Hematopoietic multipotent progenitor cell (in vitro differentiated cells): ENCODE measurements around the gene NFKBIA. TPM values are rescaled to one million over a fixed set of nuclear protein-coding genes. Genes with fewer than 3 reads are reported as not detected.
"Not testable (repeated sequence)": the region's sequence is repeated elsewhere in the genome, so short reads cannot be mapped to it uniquely, and the experiment has no call there.

Experiments used
- DNase-seq, 3 donors: peaks; one replicate each; pipeline ENCODE4 v3.0.0-alpha.2; 2011 to 2015; ENCODE audit warnings: low read depth in 2 of 3, low spot score in 2 of 3
- total RNA-seq: library from RNA; depleted of rRNA; stranded (reverse); fragments of >200 nt; gene quantifications from one replicate; pipeline ENCODE4 v1.2.3, GENCODE V29; 2012

NFKBIA gene
- total RNA-seq, 1 donor = 866 TPM

- no peak for DNase-seq
Observed at GRCh38 chr14:35392103-35392502, 12.4 kb downstream of the NFKBIA start.

GRCh38 chr14:35391388-35391710 is 13.2 kb downstream of the NFKBIA start:
- DNase-seq = no peak

GRCh38 chr14:35390577-35391387 is 13.8 kb downstream of the NFKBIA start:
- no peak for DNase-seq

DNA sequence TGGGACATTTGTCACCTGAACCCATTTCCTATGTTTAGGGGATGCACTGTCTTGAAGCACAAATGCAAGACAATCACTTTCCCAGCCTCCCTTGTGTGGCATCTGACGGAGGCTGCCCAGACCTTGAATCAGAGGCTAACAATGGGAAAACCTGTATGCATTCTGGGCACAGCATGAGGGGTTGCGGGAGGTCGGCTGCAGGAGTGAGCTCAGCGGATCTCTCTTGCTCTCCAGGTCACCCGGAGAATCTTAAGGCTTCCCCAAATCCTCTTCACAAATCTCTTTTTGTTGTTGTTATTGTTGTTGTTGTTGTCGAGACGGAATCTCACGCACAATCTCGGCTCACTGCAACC is 15.3 kb downstream of the NFKBIA start:
- DNase-seq = no peak

GRCh38 chr14:35388656-35389314 is 15.8 kb downstream of the NFKBIA start:
- DNase-seq = no peak

DNA sequence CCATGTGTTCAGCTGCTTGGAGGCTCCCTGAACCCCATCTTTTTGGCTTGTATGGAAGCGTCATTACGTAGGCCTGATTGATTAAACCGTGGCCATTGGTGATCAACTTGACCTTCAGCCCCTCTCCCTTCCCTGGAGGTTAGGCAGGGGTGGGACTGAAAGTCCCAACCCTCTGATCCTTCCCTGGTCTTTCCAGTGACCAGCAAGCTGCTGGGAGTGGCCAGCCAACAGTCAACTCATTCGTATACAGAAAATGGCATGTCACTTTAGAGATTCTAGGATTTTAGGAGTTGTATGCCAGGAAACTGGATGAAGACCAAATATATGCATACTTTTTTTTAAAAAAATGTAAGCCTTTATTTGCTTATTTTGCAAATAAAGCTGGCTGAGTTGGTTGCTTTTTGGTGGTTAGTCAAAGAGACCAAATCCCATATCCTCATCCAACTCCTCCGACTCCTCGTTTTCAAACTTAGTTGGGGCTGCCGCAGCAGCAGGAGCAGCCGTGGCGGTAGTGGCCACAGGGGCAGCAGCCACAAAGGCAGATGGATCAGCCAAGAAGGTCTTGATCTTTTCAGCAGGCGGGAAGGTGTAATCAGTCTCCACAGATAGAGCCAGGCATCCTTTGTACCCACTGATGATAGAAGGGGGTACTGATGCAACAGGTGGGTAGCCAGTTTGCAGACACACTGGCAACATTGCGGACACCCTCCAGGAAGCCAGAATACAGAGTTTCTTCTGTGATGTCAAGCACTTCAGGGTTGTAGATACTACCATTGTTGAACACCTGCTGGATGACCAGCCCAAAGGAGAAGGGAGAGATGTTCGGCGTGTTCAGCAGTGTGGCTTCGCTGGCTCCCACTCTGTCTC is 16.6 kb downstream of the NFKBIA start:
- no peak for DNase-seq

GRCh38 chr14:35387219-35387618 is 17.3 kb downstream of the NFKBIA start:
- no peak for DNase-seq

DNA sequence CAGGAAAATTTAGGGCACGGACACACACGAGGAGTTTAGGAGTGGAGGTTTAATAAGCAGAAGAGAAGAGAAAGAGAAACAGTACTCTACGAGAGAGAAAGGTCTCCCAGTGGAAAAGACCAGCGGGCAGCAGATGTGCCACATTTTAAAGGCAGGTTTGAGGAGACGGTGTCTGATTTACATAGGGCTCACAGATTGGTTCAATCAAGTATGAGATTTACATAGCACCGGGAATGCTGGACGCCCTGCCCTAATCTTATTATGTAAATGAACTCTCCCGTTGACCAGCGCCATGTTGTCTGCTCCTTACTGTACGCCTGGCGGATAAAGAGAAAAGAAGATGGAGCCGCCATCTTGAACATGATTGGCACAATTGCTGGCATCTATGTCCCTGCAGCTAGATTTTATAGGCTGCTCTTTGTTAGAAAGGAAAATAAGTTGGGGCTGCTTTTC is 17.9 kb downstream of the NFKBIA start:
- no peak for DNase-seq

DNA sequence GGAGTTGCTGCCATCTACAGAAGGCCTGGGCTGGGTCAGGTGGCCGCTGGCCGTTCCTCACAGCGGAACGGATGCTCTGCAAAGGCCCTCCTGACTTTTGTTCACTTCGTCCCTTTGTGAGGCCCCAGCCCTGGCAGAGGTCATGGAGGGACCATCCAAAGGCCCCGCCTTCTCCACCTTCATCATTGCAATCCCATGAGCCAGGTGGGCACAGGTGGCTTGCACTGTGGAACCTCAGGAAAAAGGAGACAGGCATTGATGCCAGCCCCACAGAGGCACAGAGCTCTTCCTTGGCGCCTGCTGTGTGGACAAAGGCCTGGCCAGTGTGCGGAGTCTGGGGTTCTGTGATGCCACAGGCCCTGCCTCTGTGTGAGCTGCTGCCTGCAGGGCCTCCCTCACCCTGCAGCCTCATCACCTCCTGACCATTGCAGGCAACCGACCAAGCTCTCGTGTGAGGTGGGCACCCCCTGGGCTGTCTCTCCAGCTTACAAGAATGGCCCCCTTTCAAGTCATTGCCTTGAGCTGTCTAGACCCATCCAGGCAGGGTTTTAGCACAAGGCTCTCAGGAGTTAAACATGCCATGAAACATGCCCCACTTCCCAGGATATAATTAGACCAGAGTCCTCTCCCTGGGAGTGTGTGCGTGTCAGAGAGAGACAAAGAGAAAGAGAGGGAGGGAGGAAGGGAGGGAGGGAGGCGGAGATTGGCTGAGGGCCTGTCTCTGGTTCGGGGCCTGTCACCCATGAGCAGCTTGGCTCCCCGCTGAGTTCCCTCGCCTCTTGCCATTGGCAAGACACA is 19.3 kb downstream of the NFKBIA start:
- DNase-seq = no peak

DNA sequence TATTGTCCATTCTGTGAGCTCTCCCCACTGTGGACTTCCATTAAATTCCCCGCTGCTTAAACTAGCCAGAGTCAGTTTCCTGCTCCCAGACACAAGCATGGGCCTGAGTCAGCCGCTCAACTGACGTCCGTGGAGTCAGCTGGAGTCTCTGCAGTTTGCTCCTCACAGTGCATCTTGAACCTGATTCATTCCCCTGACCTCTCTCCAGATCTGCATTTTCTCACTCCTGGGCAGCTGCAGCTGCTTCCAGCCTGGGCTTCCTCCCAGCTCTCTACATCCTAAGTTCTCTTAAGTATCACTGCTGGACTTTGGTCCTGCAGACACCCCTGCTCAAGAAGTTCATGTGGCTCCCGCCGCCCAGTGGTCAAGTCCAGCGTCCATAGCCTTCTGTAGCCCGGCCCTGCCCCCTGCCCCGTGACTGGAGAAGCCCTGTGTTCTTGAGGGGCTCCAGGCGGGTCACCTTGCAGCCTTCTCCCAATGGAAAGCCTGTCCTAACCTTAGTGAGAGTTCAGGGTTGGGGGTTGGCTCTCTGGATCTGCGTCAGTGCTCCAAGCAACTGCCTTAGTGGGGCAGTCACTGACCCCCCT is 20.0 kb downstream of the NFKBIA start:
- DNase-seq = no peak

DNA sequence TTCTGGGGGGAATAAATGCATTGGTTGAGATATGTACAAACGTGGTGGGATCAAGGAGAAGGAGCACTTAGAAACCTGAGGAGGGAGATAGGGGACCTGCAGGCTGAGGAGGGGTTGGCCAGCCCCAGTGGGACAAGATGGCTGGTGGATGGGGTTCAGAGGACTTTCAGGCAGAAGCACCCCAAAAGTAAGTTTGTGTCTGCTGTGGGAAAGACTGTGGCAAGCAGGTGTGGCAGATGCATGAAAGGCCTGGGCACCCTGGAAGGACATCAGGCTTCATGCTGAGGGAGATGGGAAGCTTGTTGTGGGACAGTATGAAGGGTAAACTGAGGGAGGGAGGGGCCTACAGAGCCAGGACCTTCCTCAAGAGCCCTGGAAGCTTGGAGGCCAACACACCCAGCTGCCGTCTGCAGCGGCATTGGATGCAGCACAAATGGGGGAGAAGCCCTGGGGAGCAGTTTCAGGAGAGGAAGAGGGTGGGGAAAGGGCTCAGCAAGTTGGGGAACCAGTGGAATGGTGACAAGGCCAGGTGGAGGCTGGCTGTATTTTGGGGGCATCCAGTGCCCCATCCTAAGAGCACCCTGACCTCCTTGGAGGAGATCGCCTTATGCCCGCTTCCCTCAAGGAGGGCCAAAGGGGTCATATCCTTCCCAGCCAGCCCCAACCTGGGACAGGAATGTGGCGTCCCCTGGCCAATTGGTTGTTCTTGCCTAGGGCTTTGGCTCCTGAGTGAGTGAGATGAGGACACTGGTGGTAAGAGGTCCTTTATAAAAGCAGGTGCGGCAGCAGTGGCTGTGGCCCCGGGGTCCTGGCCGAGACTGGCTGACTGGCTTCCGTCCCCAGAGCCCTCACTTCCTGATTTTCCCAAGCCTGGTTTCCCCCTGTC is 20.7 kb downstream of the NFKBIA start:
- DNase-seq = no peak

- DNase-seq = no peak
Observed at GRCh38 chr14:35380794-35381193, 23.8 kb downstream of the NFKBIA start.

- DNase-seq = not testable (repeated sequence)
Observed at GRCh38 chr14:35379234-35379933, 25.2 kb downstream of the NFKBIA start.

GRCh38 chr14:35378425-35379233 is 25.9 kb downstream of the NFKBIA start:
- peak in 1 of 3 donors; percentile 34 for DNase-seq

DNA sequence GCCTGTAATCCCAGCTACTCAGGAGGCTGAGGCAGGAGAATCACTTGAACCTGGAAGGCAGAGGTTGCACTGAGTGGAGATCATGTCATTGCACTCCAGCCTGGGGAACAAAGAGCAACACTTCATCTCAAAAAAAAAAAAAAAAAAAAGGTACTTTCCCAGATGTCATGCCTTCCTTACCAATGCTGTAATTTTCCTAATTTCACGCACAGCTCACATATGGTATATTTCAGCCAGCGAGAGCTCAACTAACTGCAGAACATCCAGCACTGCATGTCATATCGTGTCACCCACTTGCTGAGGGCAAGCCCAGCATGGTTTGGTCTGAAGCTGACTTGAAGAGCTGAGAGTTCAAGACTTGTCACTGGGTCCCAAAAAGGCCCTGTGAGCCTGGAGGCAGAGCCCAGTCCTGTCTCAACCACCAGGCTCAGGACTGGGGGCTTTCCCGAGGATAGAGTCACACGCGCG is 29.0 kb downstream of the NFKBIA start:
- no peak for DNase-seq

DNA sequence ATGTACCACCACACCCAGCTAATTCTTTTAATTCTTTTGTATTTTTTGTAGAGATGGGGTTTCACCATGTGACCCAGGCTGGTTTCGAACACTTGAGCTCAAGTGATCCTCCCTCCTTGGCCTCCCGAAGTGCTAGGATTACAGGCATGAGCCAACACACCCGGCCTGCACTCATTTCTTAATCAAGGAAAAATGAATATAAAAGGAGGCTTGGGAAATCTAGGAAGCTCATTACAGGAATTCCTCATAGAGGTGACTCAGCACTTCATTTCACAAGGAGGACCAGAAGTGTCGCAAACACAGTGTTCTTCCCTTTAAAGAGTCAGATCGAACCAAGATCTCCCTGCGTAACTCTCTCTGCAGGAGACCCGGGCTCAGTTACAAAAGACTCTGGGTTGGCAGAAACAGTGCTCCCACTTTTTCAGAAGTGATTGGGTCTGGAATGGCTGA is 30.3 kb downstream of the NFKBIA start:
- DNase-seq = no peak

DNA sequence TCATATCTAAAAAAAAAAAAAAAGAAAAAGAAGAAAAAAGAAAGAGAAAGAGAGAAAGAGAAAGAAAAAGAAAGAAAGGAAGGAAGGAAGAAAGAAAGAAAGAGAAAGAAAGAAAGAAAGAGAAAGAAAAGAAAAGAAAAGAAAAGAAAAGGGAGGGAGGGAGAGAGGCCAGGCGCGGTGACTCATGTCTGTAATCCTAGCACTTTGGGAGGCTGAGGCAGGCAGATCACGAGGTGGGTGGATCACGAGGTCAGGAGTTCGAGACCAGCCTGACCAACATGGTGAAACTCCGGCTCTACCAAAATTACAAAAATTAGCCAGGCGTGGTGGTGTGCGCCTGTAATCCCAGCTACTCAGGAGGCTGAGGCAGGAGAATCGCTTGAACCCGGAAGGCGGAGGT is 31.3 kb downstream of the NFKBIA start:
- DNase-seq = not testable (repeated sequence)

DNA sequence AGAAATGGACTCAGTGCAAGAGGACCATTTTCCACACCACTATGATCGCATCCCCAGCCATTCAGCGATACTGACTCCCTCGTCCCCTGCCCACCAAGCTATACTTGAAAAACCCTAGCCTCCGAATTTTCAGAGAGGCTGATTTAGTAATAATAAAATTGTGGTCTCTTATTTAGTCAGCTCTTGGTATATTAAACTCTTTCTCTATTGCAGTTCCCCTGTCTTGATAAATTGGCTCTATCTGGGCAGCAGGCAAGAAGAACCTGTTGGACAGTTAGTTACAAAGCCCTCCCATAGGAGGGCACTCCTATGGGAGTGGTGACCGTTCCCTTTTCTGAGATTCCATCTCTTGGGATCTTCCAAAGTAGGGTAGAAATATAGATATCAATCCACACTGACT is 33.6 kb downstream of the NFKBIA start:
- DNase-seq = no peak
